GM12892 (cell line): ENCODE results near the gene PTPN14.

Experiments used
- POLR2A ChIP-seq: IDR thresholded peaks from 2 replicates; pipeline ENCODE4 v1.6.1; 2011; ENCODE audit warnings: low read depth, low read length, control low read depth
- POLR2AphosphoS5 ChIP-seq: IDR thresholded peaks from 2 replicates; pipeline ENCODE4 v1.6.1; 2011; ENCODE audit warnings: low read depth, low read length, control low read depth
- TAF1 ChIP-seq: IDR thresholded peaks from 2 replicates; pipeline ENCODE4 v1.6.1; 2011; ENCODE audit warnings: low read depth, mild to moderate bottlenecking, control low read depth, low read length, borderline replicate concordance

DNA sequence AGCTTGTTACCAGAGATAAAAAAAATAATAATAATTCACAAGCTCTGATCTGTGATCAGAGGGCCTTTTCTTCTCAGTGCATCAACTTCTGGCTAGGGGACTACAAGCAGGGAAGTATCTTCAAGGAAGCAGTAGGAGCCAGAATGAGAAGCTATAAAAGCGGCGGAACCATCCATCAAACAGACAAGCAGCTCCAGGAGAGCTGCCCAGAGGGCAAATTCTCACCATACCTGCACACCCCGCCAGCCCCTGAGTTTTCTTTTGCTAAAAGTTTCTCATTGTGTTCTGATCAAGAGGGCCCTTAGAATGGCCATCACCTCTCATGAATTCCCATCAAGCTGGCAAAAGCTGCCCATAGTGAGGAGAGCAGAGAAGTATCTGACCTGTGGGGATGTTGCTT lies 171.0 kb downstream of the PTPN14 start:
- TF ChIP-seq POLR2AphosphoS5 (no peak), POLR2A (no peak), TAF1 (no peak)
